CD4-positive, alpha-beta T cell treated with Interleukin-6 for 4 hours (primary cell): Measurements from ENCODE around the gene RHEX.
"Not testable (repeated sequence)": the region's sequence is repeated elsewhere in the genome, so short reads cannot be mapped to it uniquely, and the experiment has no call there.

Experiments used
- DNase-seq: peaks from one replicate; pipeline ENCODE4 v3.0.0-alpha.2; 2020; ENCODE audit warnings: mixed read lengths

Gene RHEX, protein sequence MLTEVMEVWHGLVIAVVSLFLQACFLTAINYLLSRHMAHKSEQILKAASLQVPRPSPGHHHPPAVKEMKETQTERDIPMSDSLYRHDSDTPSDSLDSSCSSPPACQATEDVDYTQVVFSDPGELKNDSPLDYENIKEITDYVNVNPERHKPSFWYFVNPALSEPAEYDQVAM

DNA sequence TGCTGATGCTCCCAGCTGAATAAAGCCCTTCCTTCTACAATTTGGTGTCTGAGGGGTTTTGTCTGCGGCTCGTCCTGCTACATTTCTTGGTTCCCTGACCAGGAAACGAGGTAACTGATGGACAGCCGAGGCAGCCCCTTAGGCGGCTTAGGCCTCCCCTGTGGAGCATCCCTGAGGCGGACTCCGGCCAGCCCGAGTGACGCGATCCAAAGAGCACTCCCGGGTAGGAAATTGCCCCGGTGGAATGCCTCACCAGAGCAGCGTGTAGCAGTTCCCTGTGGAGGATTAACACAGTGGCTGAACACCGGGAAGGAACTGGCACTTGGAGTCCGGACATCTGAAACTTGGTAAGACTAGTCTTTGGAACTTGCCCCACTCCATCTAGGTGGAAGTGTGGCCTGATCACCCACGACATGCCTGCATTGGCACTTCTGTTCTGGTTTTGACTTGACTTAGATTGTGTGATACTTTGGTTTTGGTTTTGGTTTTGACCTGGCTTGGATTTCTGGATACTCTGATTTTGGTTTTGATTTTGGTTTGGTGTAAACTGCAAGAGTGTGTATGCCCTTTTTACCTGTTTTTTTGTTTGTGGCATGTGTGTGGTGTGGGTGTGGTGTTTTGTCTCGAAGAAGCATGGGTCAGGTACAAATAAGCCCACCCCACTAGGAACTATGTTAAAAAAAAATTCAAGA, at the start of gene RHEX:
Gene RHEX, plus strand, starts transcription at position 255 of the 692 bp plus-strand sequence. CDS start 44,656 bp downstream, outside the sequence.
- DNase-seq: not testable (repeated sequence)

DNA sequence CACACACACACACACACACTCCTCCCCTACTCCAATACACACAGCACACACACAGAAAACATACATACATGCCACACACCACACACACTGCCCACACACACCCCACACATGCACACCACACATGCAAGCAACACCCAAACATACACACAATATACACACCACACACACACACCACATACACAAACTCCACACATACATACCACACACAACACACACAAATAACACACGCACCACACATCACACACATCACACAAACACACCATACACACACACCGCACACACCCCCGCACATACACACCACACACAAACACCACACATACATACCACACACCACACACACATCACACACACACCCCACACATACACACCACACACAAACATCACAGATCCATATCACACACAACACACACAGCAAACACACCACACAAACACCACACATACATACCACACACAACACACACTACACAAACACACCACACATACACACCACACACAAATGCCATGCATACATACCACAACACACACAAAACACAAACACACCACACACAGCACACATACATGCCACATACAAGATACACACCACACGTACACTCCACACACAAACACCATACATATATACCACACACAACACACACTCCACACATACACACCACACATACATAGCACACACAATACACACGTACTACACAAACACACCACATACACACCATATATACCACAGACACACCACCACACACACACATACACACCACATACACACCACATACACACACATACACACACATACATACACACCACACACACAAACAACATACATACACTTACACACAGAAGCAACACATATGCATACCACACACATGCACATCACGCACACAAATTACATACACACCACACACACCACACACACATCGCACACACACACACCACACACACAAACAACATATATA, 48.8 kb upstream of the RHEX start:
- DNase-seq: no peak

DNA sequence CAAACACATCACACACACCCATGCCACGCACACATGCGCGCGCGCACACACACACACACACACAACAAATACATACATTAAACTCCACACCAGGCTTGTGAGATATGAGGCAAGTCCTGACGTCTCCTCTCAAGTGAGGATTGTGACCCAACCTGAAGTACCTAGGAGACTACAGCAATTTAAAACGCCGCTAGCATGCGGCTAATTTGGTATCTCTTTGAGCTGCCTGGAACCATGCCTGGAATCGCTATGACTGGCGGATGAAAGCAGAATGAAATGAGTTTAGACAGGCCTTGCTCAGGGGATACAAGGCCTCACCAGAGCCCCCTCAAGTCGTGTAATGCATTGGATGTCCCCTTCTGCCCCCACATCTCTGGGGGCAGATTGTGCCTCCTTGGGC, 48.1 kb upstream of the RHEX start:
- no peak for DNase-seq

DNA sequence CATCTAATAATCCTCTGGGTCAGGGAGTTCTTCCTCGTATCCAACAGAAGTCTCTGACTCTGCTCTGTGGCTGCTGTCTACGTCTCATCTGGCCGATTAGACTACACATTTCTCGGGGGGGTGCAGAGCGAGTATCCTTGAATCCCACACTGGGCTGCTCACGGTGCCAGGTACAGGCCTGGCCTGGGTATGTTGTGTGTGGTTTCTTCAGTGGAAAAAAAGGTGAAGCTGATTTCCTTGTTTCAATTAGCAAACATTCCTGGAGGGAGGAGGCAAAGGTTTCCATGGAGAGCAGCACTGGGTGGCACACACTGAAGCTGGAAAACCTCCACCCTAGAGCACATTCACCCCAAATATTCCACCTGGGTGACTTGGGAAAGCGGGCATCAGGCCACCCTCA, 47.7 kb upstream of the RHEX start:
- no peak for DNase-seq

DNA sequence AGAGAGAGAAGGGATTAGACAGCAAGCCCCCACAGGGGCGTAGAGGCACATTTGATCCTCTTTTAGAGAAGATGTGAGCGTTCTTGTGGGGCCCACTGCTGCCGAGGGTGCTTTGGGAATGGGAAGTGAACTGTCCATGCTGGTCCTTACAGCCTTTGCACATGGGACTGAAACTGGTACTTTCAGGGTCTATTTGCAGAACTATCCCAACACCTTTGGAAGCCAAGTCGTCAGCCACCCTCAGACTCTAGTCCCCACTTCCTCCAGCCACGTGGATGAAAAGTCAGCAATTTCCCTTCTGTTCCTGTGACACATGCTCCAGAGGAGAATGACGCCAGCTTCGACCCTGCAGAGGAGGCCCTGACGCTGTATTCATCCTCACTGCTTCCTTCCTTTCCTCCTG, 47.2 kb upstream of the RHEX start:
- DNase-seq: no peak

DNA sequence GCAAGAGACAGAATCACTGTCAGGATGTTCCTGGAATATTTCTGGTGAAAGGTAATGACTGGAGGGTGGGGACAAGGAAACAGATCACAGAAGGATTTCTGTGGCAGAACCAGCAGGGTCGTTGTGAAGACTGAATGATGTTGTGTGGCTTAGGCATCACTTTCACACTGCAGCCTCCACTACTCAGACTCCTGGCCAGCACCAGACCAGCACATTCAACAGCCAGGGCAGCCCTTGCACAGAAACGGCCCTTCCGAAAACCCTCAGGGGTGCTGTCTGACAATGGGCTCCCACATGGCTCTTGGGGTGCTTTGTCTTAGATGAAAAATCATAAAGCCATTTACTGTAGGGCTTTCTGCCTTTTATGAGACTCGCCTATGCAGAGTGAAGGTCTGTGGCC, 46.0 kb upstream of the RHEX start:
- DNase-seq: no peak

DNA sequence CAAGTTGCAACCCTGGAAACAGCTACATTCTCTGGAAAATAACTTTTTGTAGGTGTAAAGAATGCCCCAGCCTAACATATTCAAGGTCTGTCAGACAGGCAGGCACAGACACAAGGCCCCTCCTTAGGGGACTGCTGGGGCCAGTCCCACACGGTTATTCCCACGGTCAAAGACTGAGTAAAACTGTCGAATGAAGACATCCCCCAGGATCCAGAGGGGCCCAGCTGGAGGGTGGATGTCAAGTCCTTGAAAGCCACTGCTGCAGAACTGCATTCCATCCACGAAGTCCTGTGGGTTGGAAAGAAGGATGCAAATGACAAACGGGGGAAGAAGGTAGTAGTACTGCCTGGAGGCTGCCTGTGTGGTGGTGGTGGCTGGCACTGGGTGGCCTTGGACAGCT, 42.9 kb upstream of the RHEX start:
- no peak for DNase-seq

DNA sequence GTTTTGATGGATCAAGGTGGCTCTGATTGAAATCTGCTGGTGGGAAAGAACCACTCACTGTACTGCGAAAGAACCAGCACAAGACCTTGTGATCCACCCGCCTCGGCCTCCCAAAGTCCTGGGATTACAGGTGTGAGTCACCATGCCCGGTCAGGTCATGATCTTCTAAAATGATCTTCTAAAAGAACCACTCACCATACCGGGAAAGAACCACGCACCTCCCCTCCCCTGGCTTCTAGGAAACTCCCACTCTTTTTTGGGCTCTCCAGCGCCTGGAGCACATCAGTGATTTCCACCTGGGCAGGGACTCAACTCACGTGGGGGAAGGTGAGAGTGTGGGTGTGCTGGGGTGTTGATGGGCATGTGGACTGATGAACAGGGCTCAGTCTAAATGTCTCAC, 41.9 kb upstream of the RHEX start:
- DNase-seq: no peak

DNA sequence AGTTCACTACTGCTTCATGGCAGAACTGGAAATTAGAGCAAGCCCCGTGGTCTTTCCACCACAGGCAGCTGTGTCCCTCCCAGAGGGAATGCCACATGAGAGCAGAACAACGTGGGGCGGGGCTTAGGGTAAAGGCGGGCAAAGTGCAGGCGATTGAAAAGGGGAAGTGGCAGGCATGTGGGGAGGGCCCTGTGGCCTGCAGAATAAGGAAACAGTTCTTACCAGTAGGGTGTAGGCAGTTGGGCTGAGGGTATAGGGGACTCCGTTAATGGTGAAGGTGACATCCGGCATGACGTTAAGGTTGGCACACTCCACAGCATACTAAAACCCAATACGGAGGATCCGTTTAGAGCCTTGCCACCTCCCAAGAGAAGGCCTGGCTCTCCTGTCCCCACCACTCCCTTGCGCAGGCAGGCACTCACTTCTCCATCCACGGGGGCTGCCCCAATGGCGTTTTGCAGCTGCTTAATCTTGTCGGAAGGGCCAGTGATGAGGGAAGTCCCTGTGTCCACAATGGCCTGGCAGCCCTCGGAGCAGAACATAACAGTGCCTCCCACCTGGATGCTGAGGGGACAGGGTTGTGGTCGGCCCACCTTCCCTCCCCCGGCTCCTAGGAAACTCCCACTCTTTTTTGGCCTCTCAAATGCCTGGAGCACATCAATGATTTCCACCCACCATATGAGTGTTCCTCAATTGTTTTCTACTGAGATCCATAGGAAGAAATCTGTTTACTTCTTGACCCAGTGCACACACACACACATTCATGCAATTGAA, 40.7 kb upstream of the RHEX start:
- peak; percentile 45 for DNase-seq

DNA sequence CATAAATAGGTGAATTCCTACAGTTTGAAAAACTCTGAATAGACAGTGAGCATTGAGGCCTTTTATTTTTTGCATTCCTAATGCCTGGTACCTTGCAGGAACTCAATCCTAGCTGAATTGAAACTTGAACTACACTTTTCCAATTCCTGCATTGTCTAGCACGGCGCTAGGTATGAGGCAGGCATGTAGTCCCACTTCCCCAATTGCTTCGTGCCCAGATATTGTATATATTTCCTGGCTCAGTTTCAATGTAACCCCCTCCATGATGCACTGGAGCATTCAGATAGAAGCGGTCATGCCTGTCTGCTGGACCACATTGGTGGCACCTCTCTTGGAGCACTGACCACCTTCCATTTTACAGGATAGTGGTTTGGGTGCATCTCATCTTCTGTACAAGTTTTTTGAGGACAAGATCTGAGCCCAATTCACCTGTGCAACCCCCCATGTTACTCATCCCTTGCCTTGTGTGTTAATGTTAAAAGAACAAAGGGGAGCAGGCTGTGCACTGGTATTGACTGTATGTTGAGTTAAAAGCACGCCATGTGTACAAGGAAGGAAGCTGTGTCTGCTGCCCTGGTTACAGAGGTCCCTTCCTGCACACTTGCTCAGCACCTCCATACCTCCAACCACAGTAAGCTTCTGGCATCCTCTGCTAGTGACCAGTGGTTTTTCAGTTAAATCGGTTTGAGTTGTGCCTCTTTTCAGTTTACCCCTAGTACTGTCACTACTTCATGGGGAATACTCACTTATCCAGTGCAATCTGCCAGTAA, 39.8 kb upstream of the RHEX start:
- no peak for DNase-seq

DNA sequence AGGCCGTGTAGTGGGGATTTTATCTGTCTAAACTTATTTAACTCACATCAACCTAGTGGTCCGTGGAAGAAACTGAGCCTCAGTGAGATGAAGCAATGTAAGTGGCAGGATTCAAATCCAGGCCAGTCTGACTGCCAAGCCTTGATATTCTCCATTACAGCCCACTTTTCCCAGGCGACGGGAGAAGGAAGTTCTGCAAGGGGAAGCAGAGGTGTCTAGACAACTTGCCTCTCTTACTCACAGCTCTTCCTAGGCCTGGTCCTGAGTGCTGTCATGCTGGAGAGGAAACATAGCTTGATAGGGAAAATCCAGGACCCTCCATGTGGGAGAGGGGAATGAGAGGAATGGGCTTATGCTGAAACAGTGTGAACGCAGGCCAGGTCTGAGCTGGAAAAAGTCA, 38.4 kb upstream of the RHEX start:
- no peak for DNase-seq

DNA sequence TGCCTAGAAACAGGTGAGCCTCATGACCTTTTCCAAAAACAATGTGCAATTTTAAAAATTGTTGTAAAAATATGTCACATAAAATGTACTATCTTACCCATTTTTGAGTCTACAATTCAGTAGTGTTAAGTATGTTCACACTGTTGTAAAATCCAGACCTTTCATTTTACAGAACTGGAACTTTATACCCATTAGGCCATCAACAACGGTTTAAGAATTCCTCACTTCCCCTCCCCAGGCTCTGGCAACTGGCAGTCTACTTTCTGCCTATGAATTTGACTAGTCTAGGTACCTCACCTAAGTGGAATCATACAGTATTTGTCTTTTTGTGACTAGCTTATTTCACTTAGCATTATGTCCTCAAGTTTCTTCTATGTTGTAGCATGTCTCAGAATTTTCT, 37.9 kb upstream of the RHEX start:
- DNase-seq: no peak

DNA sequence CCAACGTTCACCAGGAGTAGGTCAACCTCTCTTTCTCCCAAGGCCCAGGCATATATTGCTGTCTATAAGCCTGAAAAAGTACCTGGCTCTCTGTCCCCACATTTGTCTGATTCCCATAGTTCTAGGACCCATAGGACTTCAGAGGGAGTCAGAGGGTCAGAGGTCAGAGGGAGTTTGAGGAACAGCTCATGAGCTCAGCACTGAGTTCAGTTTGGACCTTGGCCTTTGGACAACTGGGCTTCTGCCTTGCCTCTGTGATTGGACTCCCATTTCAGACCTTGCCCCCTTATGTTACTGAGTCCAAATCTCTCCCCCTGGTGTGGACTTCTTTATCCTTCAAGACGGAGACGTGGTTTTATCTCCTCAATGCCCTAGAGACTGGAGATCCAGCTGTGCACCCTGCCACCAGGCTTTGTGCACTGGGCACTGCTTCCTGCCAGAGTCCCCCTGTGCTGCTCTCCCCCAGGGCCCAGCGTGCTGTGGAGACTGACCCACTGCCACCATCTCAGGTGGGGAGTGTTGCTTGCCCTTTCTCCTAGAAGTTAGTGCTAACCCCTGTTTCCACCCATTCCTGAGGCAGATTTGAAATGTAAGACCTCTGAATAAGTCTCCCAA, 32.5 kb upstream of the RHEX start:
- DNase-seq: no peak

DNA sequence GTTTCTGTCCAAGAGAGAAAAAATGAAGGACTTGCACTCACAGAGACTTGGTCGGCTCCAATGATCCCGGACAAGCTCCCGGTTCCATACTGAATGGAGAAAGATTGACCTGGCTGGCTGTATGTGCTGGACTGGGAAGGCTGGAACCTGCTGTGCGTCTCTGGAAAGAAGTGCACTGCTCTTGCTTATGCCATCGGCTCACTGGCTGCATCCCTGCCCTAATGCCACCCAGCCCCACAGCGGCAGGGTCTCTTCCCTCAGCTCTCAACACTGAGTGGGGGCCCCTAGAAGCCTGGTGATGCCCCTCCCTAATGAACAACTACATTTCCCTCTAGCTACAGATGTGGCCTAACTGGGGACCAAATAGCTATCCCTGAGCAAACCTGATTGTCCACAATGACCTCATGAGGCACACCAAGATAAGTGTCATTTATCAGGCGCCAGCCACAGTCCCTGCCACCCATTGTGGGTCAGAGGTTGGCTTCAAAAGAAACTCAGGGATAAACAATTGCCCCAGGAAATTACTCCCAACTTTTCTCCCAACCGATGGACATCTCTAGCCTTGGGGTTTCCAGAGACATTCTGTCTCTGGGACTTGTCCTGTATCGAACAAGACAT, 31.9 kb upstream of the RHEX start:
- DNase-seq: no peak

DNA sequence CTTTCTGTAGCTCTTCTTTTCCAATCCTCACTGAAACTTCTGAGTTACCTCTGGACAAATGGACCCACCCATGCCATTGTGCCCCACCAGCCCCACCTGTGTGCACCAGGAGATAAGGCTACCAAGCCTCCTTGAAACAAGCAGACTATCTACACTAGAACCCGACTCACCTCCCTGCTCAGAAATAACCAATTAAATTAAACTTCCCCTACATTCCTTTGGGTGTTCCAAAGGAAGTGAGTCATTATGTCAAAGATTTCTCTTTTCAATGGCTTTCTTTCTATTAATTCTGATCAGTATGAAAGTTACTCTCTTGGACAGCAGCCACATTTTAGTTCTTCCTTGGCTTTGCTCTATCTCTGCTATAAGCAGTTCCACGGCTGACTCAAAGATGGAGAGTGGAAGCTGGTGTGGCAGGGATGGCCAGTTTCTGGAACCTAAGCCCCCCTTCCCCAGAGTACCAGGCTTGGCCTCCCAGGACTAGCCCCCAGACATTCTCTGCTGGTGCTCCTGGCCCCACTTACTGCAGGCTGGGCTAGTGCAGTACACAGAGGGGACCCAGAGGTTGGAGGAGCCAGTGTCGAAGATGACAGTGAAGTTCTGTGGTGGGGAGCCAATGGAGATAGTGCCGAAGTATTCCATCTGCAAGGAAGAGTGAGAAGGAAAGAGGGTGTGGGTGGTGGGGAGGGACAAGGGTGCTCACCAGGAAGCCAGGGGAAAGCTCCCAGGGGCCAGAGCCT, 31.2 kb upstream of the RHEX start:
- DNase-seq: no peak

DNA sequence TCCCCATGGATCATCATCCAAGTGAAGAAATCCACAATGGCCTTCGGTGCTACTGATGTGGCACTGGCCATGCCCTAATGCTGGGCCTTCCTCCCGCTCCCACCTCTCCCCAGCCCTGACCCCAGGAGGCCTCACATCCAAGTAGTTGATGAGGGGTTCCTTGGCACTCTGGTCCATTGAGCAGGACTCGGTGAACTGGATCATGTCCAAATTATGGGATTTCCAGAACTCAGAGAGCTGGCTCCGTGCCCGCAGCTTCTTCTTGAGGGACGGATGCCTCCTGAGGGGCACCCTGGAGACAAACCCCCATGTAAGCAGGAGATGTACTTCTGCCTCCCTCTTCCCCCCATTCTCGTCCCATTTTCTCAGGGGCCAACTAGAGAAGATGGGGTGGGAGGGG, 30.2 kb upstream of the RHEX start:
- no peak for DNase-seq

DNA sequence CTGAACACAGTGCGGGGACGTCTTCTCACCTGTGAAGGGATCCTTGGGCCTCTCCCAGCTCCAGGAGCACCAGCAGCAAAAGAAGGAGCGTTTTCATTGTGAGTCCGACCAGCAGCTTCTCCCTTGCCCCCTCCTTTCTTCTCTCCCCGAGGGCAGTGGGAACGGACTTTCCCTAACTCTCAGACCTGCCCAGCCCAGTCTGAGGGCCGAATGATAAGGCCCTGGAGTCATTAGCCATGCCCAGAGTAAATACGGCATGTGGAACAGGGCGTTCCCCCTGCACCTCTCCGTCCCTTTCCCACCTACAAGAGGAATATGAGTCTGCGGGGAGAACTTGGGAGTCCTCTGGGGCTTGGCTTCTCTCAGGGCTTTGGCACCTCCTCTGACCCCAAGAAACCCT, 29.3 kb upstream of the RHEX start, which contains the start of gene CTSE:
Gene CTSE, minus strand, starts transcription at position 201 of the 400 bp plus-strand sequence. Its CDS starts 104 bp downstream, at position 97.
- DNase-seq: no peak

DNA sequence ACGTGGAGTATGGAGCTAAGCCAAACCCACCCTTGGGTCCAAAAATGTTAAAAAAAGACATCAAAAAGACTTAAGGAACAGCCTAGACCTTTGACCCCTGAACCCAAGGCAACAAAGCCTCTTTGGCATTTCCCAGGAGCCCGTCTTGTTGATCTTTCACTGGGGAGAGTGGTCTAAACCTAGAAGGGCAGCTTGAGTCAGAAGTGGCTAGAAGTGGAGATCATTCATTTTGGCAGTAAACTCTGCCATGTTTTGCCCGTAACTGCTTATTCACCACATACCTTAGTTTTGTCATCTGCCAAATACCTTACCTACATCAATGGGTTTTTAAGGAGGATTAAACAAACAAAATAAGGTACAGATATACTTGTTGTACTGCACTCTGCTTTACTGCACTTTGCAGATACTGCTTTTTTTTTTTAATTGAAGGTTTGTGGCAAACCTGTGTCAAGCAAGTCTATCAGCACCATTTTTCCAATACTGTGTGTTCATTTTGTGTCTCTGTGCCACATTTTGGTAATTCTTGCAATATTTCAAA, 27.6 kb upstream of the RHEX start:
- DNase-seq: no peak

DNA sequence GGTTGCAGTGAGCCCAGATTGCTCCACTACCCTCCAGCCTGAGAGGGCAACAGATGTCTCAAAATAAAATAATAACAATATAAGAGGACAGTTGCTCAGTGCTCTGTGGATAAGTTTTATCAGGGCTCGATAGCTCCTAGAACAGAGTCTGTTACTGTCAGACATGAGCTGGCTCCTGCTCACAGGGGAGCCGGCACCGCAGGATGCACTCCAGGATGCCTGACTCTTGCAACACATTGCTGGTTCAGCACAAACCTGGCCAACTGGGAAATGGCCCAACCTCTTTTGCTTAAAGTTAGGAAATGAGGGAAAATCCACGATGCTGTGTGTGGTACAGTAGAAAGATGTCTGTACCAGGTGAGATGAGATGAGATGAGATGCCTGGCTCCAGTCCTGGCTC, 23.5 kb upstream of the RHEX start:
- DNase-seq: no peak

DNA sequence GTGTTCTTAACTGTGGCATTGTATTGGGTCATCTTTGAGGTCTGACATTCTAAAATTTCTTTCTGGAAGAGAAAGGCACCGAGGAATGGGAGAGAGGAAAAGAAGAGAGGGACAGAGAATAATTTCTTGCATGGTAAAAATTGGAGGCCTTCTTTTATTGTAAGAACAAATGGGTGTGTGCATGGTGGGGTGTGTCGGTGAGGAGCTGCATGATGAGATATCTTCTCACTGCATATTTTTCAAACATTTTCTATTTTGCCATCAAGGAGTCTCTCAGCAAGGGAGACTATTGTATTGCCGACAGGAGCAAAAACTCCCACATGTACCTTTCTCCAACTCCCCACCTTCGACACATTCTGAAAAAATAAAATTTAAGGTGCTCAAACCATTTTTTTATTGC, 22.8 kb upstream of the RHEX start:
- no peak for DNase-seq
